Measurements from ENCODE around the gene RAG2. TPM values are rescaled to one million over a fixed set of nuclear protein-coding genes. Genes with fewer than 3 reads are reported as not detected.

RAG2 gene
- total RNA-seq, 2 experiments from 2014 or later = not detected

- no peaks in the 10 kb centered on the region for H3K4me1 ChIP-seq (ENCODE audit: insufficient read depth, low read length)
- H3K27me3 ChIP-seq (ENCODE audit: control insufficient read depth in 1 of 2, insufficient read depth in 2 of 2, low read length in 2 of 2) = no peaks in the 10 kb centered on the region
- ChIA-PET POLR2A (no interaction called here), CTCF (no interaction called here)
- no peak overlapping the region for H3K4me3 ChIP-seq (ENCODE audit: low read length)
- no peak overlapping the region for H3K27ac ChIP-seq (ENCODE audit: low read depth in 1 of 2, low read length in 2 of 2)
- Mint-ChIP-seq H3K4me1 (ENCODE audit: low read depth) (no peaks in the 10 kb centered on the region), H3K4me3 (no peak overlapping the region), H3K36me3 (ENCODE audit: low read depth) (no peaks in the 10 kb centered on the region), H3K27ac (no peak overlapping the region), H3K9me3 (no peaks in the 10 kb centered on the region), H3K27me3 (peaks cover 5% of the 10 kb centered on the region)
- no peak for TF ChIP-seq CTCF (IDR thresholded peaks at IDR 0.05)
- no peaks in the 10 kb centered on the region for H3K9me3 ChIP-seq (ENCODE audit: control insufficient read depth in 1 of 2, insufficient read depth in 1 of 2, low read length in 2 of 2)
- no peak for ATAC-seq (ENCODE audit: poor library complexity)
- DNase-seq = no peak
- intact Hi-C loops (cut with DNase I, micrococcal nuclease) = no loop called here
- no peaks in the 10 kb centered on the region for H3K36me3 ChIP-seq (ENCODE audit: insufficient read depth, low read length)
These were observed 29.4 kb upstream of the RAG2 start for GRCh38 chr11:36627471-36627870.

GRCh38 chr11:36627006-36627405 lies 29.0 kb upstream of the RAG2 start:
- H3K4me1 Mint-ChIP-seq (ENCODE audit: low read depth) = no peaks in the 10 kb centered on the region
- Histone ChIP-seq H3K9me3 (ENCODE audit: control insufficient read depth in 1 of 2, insufficient read depth in 1 of 2, low read length in 2 of 2) (no peaks in the 10 kb centered on the region), H3K27me3 (ENCODE audit: control insufficient read depth in 1 of 2, insufficient read depth in 2 of 2, low read length in 2 of 2) (no peaks in the 10 kb centered on the region), H3K27ac (ENCODE audit: low read depth in 1 of 2, low read length in 2 of 2) (no peak overlapping the region), H3K36me3 (ENCODE audit: insufficient read depth, low read length) (no peaks in the 10 kb centered on the region), H3K4me1 (ENCODE audit: insufficient read depth, low read length) (no peaks in the 10 kb centered on the region), H3K4me3 (ENCODE audit: low read length) (no peak overlapping the region)
- H3K27me3 Mint-ChIP-seq = peaks cover 5% of the 10 kb centered on the region
- ChIA-PET POLR2A (no interaction called here), CTCF (no interaction called here)
- H3K36me3 Mint-ChIP-seq (ENCODE audit: low read depth) = no peaks in the 10 kb centered on the region
- no peak for DNase-seq
- intact Hi-C loops (cut with DNase I, micrococcal nuclease) = no loop called here
- H3K4me3 Mint-ChIP-seq = no peak overlapping the region
- TF ChIP-seq CTCF (IDR thresholded peaks at IDR 0.05) = no peak
- ATAC-seq (ENCODE audit: poor library complexity) = no peak
- no peaks in the 10 kb centered on the region for H3K9me3 Mint-ChIP-seq
- no peak overlapping the region for H3K27ac Mint-ChIP-seq

- peaks cover 5% of the 10 kb centered on the region for H3K27me3 Mint-ChIP-seq
- POLR2A ChIA-PET = no interaction called here
- Histone ChIP-seq H3K9me3 (ENCODE audit: control insufficient read depth in 1 of 2, insufficient read depth in 1 of 2, low read length in 2 of 2) (no peaks in the 10 kb centered on the region), H3K4me3 (ENCODE audit: low read length) (no peak overlapping the region), H3K4me1 (ENCODE audit: insufficient read depth, low read length) (no peaks in the 10 kb centered on the region), H3K27me3 (ENCODE audit: control insufficient read depth in 1 of 2, insufficient read depth in 2 of 2, low read length in 2 of 2) (no peaks in the 10 kb centered on the region), H3K27ac (ENCODE audit: low read depth in 1 of 2, low read length in 2 of 2) (no peak overlapping the region), H3K36me3 (ENCODE audit: insufficient read depth, low read length) (no peaks in the 10 kb centered on the region)
- CTCF ChIA-PET = no interaction called here
- no peak overlapping the region for H3K4me3 Mint-ChIP-seq
- no peaks in the 10 kb centered on the region for H3K4me1 Mint-ChIP-seq (ENCODE audit: low read depth)
- no peak overlapping the region for H3K27ac Mint-ChIP-seq
- intact Hi-C loops (cut with DNase I, micrococcal nuclease) = no loop called here
- no peaks in the 10 kb centered on the region for H3K9me3 Mint-ChIP-seq
- ATAC-seq (ENCODE audit: poor library complexity) (no peak), DNase-seq (no peak)
- no peaks in the 10 kb centered on the region for H3K36me3 Mint-ChIP-seq (ENCODE audit: low read depth)
- no peak for TF ChIP-seq CTCF (IDR thresholded peaks at IDR 0.05)
These were observed 25.5 kb upstream of the RAG2 start for GRCh38 chr11:36623494-36623893.

Measured in CD4-positive, alpha-beta T cell (primary cell).